OCI-LY3 (cell line): ENCODE results near the gene ROR1.

Experiments
- H2AFZ ChIP-seq: fragments of 200-600, 300-600 bp; shearing (Covaris generic); 2 replicates; pipeline ENCODE4 v1.6.0; 2014; ENCODE audit warnings: antibody characterized with exemption, low read depth, low read length
- H3K27ac ChIP-seq: fragments of 200-600, 300-600 bp; sonication (generic); 2 replicates; pipeline ENCODE4 v1.5.1; 2014; ENCODE audit warnings: mild to moderate bottlenecking, low read length, moderate library complexity, mixed read lengths
- H3K27me3 ChIP-seq: fragments of 200-600, 300-600 bp; sonication (generic); 2 replicates; pipeline ENCODE4 v1.6.1; 2014; ENCODE audit warnings: low read depth, low read length, mixed read lengths
- H3K36me3 ChIP-seq: fragments of 200-600, 300-600 bp; sonication (generic); replicated peaks from 2 replicates; pipeline ENCODE3; 2014; ENCODE audit warnings: low read depth, low read length, mixed read lengths
- H3K4me1 ChIP-seq: fragments of 300-600, 200-600 bp; sonication (generic); 2 replicates; pipeline ENCODE4 v1.6.1; 2014; ENCODE audit warnings: low read length, mixed read lengths
- H3K4me2 ChIP-seq: fragments of 200-600, 300-600 bp; sonication (generic); 2 replicates; pipeline ENCODE4 v1.6.1; 2014; ENCODE audit warnings: low read length, mixed read lengths
- H3K4me3 ChIP-seq: fragments of 300-600, 200-600 bp; sonication (generic); 2 replicates; pipeline ENCODE4 v1.5.1; 2014; ENCODE audit warnings: antibody characterized with exemption, mild to moderate bottlenecking, low read length, moderate library complexity
- H3K79me2 ChIP-seq: fragments of 300-600, 200-600 bp; shearing (Covaris generic); 2 replicates; pipeline ENCODE4 v1.6.1; 2014; ENCODE audit warnings: mild to moderate bottlenecking, low read length, mixed read lengths
- H3K9ac ChIP-seq: fragments of 300-600, 200-600 bp; shearing (Covaris generic); 2 replicates; pipeline ENCODE4 v1.6.0; 2014; ENCODE audit warnings: mild to moderate bottlenecking, low read length, moderate library complexity
- H3K9me3 ChIP-seq: fragments of 200-600, 300-600 bp; shearing (Covaris generic); 2 replicates; pipeline ENCODE4 v1.6.1; 2014; ENCODE audit warnings: low read length, mixed read lengths; ENCODE audit not compliant: insufficient read depth
- H4K20me1 ChIP-seq: fragments of 200-600, 300-600 bp; sonication (generic); 2 replicates; pipeline ENCODE4 v1.6.1; 2016; ENCODE audit warnings: low read length, mixed read lengths; ENCODE audit not compliant: insufficient read depth
- EZH2phosphoT487 ChIP-seq: fragments of 200-600 bp; shearing (Covaris generic); IDR thresholded peaks from 2 replicates; pipeline ENCODE4 v1.6.1; 2018; ENCODE audit warnings: antibody characterized with exemption, mixed run types, low read depth
- TF ChIP-seq, protein P1 (sequence below): fragments of 200-600, 300-600 bp; sonication (generic); IDR thresholded peaks from 2 replicates; pipeline ENCODE4 v1.5.1; 2014; ENCODE audit warnings: antibody characterized with exemption, low read length, low read depth

The ROR1 gene

DNA sequence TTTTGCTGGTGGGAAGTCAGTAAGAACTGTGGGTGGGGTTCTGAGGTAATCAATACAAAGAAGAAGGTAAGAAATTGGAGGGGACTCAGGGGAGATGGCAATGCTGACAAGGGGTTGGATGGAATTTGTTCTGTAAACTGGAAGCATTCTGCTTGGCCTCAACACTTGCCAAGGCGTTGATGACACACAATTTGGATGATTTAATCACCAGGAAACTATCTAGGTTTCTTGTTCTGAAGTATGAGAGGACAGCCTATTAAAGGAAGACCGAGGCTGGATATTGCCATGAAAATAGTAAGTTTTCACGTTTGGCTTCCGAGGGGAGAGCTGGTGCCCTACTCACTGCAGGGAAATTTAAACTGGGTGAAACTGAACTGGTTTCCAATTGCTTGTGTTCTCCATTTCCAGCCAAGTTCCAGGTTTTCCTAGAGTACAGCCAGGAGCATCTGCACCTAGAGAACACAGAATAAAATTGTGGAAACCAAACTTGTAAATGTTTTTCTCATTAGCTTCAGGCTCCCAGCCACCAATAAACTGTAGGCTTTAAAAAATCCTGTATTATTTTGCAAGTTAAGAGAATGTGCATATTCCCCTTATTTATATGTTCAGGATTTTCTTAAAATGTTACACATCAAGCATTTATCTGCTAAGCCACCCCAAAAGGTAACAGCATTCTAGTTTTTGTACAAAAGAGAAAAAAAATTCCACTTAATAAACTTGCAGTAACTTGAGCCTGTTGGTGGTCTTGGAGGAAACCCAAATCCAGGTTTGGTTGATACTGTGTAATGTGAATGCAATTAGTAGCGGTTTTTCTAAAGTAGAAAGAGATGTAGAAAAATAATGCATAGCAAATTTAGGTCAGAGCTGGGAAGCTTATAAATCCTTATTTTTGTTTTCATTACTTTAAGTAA lies 53.8 kb downstream of the ROR1 start:
- H3K4me1 ChIP-seq = peaks cover 14% of the 10 kb centered on the region
- H3K4me3 ChIP-seq = no peak overlapping the region
- H3K27ac ChIP-seq = no peak overlapping the region
- no peaks in the 10 kb centered on the region for H3K9me3 ChIP-seq
- no peaks in the 10 kb centered on the region for H3K36me3 ChIP-seq
- TF ChIP-seq EZH2phosphoT487 = no peak
- TF ChIP-seq, protein P1, sequence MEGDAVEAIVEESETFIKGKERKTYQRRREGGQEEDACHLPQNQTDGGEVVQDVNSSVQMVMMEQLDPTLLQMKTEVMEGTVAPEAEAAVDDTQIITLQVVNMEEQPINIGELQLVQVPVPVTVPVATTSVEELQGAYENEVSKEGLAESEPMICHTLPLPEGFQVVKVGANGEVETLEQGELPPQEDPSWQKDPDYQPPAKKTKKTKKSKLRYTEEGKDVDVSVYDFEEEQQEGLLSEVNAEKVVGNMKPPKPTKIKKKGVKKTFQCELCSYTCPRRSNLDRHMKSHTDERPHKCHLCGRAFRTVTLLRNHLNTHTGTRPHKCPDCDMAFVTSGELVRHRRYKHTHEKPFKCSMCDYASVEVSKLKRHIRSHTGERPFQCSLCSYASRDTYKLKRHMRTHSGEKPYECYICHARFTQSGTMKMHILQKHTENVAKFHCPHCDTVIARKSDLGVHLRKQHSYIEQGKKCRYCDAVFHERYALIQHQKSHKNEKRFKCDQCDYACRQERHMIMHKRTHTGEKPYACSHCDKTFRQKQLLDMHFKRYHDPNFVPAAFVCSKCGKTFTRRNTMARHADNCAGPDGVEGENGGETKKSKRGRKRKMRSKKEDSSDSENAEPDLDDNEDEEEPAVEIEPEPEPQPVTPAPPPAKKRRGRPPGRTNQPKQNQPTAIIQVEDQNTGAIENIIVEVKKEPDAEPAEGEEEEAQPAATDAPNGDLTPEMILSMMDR = no peak
- no peak overlapping the region for H2AFZ ChIP-seq
- no peaks in the 10 kb centered on the region for H3K27me3 ChIP-seq
- no peak overlapping the region for H3K9ac ChIP-seq
- peak overlapping the region; percentile 32; the same call in 1 of the 2 replicates for H3K4me2 ChIP-seq
- H3K79me2 ChIP-seq = no peaks in the 10 kb centered on the region
- no peaks in the 10 kb centered on the region for H4K20me1 ChIP-seq

DNA sequence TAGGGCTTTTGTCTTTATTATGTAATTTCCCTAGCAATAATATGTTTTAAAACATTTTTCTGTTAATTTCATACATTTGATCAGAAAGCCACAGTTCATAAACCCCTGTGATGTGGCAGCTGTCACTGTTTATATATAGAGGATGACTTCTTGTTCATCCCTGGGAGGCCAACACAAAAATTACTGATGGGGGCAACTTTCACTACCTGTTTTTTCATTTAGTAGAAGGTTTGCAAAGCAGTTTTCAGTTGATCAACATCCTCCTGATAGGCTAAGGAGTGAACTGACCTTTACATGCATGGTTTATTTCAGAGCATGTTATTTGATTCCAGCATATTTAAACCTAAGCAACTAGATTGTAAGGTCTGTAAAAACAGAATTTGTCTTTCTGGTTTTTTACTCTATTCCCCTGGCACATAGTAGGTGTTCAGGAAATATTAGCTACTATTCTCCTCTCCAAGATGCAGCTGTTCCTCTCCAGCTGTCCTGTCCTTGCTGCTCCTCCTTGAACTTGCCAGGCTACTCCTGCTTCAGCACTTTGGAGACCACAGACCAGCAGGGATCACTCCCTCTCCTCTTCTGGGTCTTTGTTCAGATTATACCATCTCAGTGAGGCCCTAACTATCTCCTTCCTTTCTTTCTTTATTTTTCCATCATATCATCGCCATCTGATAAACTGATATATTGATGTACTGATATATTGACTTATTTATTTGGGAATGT lies 54.7 kb downstream of the ROR1 start:
- Histone ChIP-seq H4K20me1 (no peaks in the 10 kb centered on the region), H3K27me3 (no peaks in the 10 kb centered on the region), H3K27ac (no peak overlapping the region), H3K9ac (no peak overlapping the region), H3K4me3 (no peak overlapping the region), H3K36me3 (no peaks in the 10 kb centered on the region), H3K79me2 (no peaks in the 10 kb centered on the region), H3K9me3 (no peaks in the 10 kb centered on the region), H3K4me2 (peak overlapping the region; percentile 32), H3K4me1 (peaks cover 14% of the 10 kb centered on the region), H2AFZ (no peak overlapping the region)
- TF ChIP-seq, protein P1 = no peak
- no peak for TF ChIP-seq EZH2phosphoT487

DNA sequence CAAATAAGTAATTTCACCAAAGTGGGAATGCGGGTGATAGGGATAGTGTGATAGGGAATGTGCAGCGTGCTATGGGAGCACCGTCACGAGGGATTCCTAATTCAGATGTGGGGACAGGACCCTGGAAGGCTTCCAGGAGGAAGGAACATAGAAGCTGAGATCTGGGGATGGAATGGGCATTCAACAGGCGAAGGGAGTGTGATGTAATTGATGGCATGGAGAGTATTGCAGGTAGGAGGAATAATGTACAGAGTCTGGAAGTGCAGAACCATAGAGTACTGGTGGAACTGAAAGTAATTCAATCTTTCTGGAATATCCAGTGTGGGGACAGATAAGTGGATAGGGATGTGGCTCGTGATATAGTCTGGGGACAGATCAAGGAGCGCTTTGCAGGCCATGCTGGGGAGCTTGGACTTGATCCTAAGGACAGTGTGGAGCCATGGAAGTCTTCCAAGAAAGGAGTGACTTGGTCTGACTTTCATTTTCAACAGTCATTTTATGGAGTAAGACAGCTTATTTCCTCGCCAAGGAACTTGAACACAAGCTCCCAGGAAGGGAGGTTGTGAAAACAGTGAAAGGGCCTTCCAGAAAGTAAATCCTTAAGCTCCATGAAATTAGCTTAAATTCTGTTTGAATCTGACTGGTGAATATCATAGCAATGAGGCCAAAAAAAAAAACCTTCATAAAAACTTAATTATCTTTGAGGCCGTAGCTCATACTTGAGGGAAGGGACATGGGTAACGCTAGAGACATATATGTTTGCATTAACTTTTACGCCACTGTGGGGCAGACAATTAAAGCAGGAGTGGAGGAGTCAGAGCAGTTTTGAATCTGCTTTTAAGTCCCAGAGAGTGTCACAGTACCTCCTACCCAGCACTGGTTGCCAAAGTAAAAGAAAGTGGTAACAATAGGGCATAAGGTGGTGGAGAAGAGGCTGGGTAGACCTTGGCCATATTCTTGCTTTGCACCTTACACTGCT lies 55.8 kb downstream of the ROR1 start:
- Histone ChIP-seq H2AFZ (no peak overlapping the region), H3K79me2 (no peaks in the 10 kb centered on the region), H3K27me3 (no peaks in the 10 kb centered on the region), H3K9ac (no peak overlapping the region), H4K20me1 (no peaks in the 10 kb centered on the region), H3K36me3 (no peaks in the 10 kb centered on the region), H3K4me1 (peaks cover 14% of the 10 kb centered on the region), H3K27ac (no peak overlapping the region), H3K9me3 (no peaks in the 10 kb centered on the region), H3K4me2 (no peak overlapping the region), H3K4me3 (no peak overlapping the region)
- TF ChIP-seq EZH2phosphoT487 = no peak
- TF ChIP-seq, protein P1 = no peak
